K562 (cell line): Measurements from ENCODE around the gene SLFN5. TPM values are rescaled to one million over a fixed set of nuclear protein-coding genes. Genes with fewer than 3 reads are reported as not detected.

Experiments
- ATAC-seq: fragments of 200-7000 bp; cut with Tn5 transposase; 3 replicates; pipeline ENCODE4 v1.9.1; 2020; ENCODE audit warnings: moderate library complexity
- BruUV-seq: library from RNA; stranded (reverse); fragments of 400-500 nt; replicated peaks from 2 replicates; lab custom pipeline; 2021; lab: Mats Ljungman, UMichigan
- CTCF ChIA-PET: fragments of 300-600 bp; formaldehyde crosslinking; extraction: SDS; loops from one replicate; lab custom pipeline; 2021; ENCODE audit warnings: low intra/inter-chr PET ratio; lab: Yijun Ruan, JAX
- POLR2A ChIA-PET: fragments of 300-600, 350-650 bp; sonication (Branson Sonifier 250); formaldehyde crosslinking; extraction: SDS; loops from one replicate; lab custom pipeline; 2021; ENCODE audit warnings: antibody characterized with exemption, inconsistent platforms; lab: Yijun Ruan, JAX
- DNase-seq, 4 experiments: peaks; one replicate each; pipeline versions ENCODE4 v3.0.0 to v3.0.0-alpha.2; 2011 to 2018; ENCODE audit warnings: low spot score in 3 of 4, mixed read lengths in 3 of 4; ENCODE audit errors: extremely low read depth in 1 of 4
- FAIRE-seq: peaks from 2 replicates; lab custom pipeline; 2011; peaks lifted over from hg19 to GRCh38; lab: Jason Lieb, UNC
- H2AFZ ChIP-seq: 2 replicates; pipeline ENCODE4 v1.6.0; 2011; ENCODE audit warnings: low read depth, low read length, control low read depth, inconsistent platforms
- H3K27ac ChIP-seq: fragments of 200-600 bp; 3 replicates; pipeline ENCODE4 v1.8.0; 2011; ENCODE audit warnings: low read depth, mild to moderate bottlenecking, control low read depth, inconsistent platforms, low read length, moderate library complexity, mixed read lengths; ENCODE audit errors: extremely low read depth
- H3K27me3 ChIP-seq, 2 experiments: fragments of 300-600 bp in 1 of 2; 2 replicates in 1 of 2; 3 replicates in 1 of 2; pipeline versions ENCODE4 v1.6.0 to v1.8.0; 2011; ENCODE audit warnings: inconsistent platforms in 2 of 2, low read length in 2 of 2, mild to moderate bottlenecking in 1 of 2, mixed read lengths in 1 of 2, moderate library complexity in 1 of 2; ENCODE audit not compliant: control insufficient read depth in 2 of 2, insufficient read depth in 2 of 2
- H3K36me3 ChIP-seq: fragments of 300-600 bp; 3 replicates; pipeline ENCODE4 v1.8.0; 2011; ENCODE audit warnings: mild to moderate bottlenecking, low read length, inconsistent platforms; ENCODE audit not compliant: control insufficient read depth, insufficient read depth
- H3K4me1 ChIP-seq, 2 experiments: fragments of 200-600 bp in 1 of 2; replicated peaks in 1 of 2; 2 replicates in 1 of 2; 3 replicates in 1 of 2; pipeline versions ENCODE4 v1.5.1 to v1.8.0; 2011; ENCODE audit warnings: inconsistent platforms in 2 of 2, low read length in 2 of 2, mild to moderate bottlenecking in 1 of 2, mixed read lengths in 1 of 2, moderate library complexity in 1 of 2; ENCODE audit not compliant: control insufficient read depth in 2 of 2, insufficient read depth in 2 of 2
- H3K4me2 ChIP-seq: 2 replicates; pipeline ENCODE4 v1.6.1; 2011; ENCODE audit warnings: low read length, control low read depth, inconsistent platforms, mixed read lengths; ENCODE audit not compliant: insufficient read depth
- H3K4me3 ChIP-seq: fragments of 200-600 bp; sonication (generic), shearing (Covaris generic); 2 replicates; pipeline ENCODE4 v1.5.1; 2016; ENCODE audit warnings: control low read depth, inconsistent platforms
- H3K79me2 ChIP-seq: fragments of 200-600 bp; 3 replicates; pipeline ENCODE4 v1.8.0; 2011; ENCODE audit warnings: low read length, inconsistent platforms; ENCODE audit not compliant: control insufficient read depth, insufficient read depth
- H3K9ac ChIP-seq, 2 experiments: 2 replicates each; pipeline versions ENCODE4 v1.6.0 to v1.6.1; 2011; ENCODE audit warnings: low read depth in 2 of 2, low read length in 2 of 2, control low read depth in 1 of 2, inconsistent platforms in 1 of 2, mild to moderate bottlenecking in 1 of 2, mixed read lengths in 1 of 2; ENCODE audit not compliant: insufficient read depth in 1 of 2
- H3K9me1 ChIP-seq: one replicate; pipeline ENCODE4 v1.6.0; 2011; ENCODE audit warnings: inconsistent platforms, mild to moderate bottlenecking, low read length, moderate library complexity; ENCODE audit not compliant: control insufficient read depth, insufficient read depth
- H3K9me3 ChIP-seq: replicated peaks from 2 replicates; pipeline ENCODE4 v1.5.1; 2011; ENCODE audit warnings: low read depth, low read length, inconsistent platforms; ENCODE audit not compliant: control insufficient read depth, insufficient read depth
- H4K20me1 ChIP-seq: replicated peaks from 2 replicates; pipeline ENCODE4 v1.6.1; 2011; ENCODE audit warnings: low read length, inconsistent platforms, mixed read lengths; ENCODE audit not compliant: control insufficient read depth, insufficient read depth
- ARID4B ChIP-seq: sonication (generic); formaldehyde crosslinking; IDR thresholded peaks from 2 replicates; pipeline ENCODE4 v1.8.0; 2022; ENCODE audit warnings: mild to moderate bottlenecking, missing genetic modification reagents
- CBFB ChIP-seq: sonication (generic); formaldehyde crosslinking; IDR thresholded peaks from 2 replicates; pipeline ENCODE4 v1.4.0; 2020; ENCODE audit warnings: mild to moderate bottlenecking, missing genetic modification reagents
- COPS2 ChIP-seq: fragments of 450-650 bp; conservative IDR thresholded peaks from 2 replicates; pipeline ENCODE4 v1.6.1; 2016; ENCODE audit warnings: mild to moderate bottlenecking, moderate library complexity
- EP400 ChIP-seq: fragments of 450-650 bp; IDR thresholded peaks from 2 replicates; pipeline ENCODE4 v1.6.1; 2017; ENCODE audit warnings: antibody characterized with exemption, mild to moderate bottlenecking, moderate library complexity
- ESRRB ChIP-seq: fragments of 250-450 bp; sonication (Bioruptor Pico); IDR thresholded peaks from 2 replicates; pipeline ENCODE4 v1.5.0; 2020; ENCODE audit warnings: mild to moderate bottlenecking, moderate library complexity, borderline replicate concordance
- FOXP4 ChIP-seq: sonication (generic); formaldehyde crosslinking; IDR thresholded peaks from 2 replicates; pipeline ENCODE4 v1.8.0; 2022; ENCODE audit warnings: mild to moderate bottlenecking, missing genetic modification reagents, borderline replicate concordance
- GTF2F1 ChIP-seq: IDR thresholded peaks from 2 replicates; pipeline ENCODE4 v1.6.1; 2011; ENCODE audit warnings: low read depth, low read length, improper control_type of control experiment
- KDM2B ChIP-seq: fragments of 250-450 bp; sonication (Bioruptor Pico); IDR thresholded peaks from 2 replicates; pipeline ENCODE4 v1.8.0; 2021; ENCODE audit warnings: mild to moderate bottlenecking, moderate library complexity
- KDM4B ChIP-seq, 2 experiments: fragments of 450-650 bp in 1 of 2; sonication (generic) in 1 of 2; IDR thresholded peaks; 2 replicates each; pipeline ENCODE4 v1.6.1; 2016 to 2017; ENCODE audit warnings: borderline replicate concordance in 2 of 2, antibody characterized with exemption in 1 of 2, low read depth in 1 of 2, mild to moderate bottlenecking in 1 of 2
- MYC ChIP-seq, 2 experiments: fragments of 250-450 bp in 1 of 2; sonication (Bioruptor Pico) in 1 of 2; IDR thresholded peaks; 2 replicates each; pipeline versions ENCODE4 v1.5.1 to v1.6.1; 2012 to 2021; ENCODE audit warnings: low read depth in 2 of 2, borderline replicate concordance in 1 of 2, improper control_type of control experiment in 1 of 2, low read length in 1 of 2, mild to moderate bottlenecking in 1 of 2, moderate library complexity in 1 of 2
- PHB ChIP-seq: fragments of 250-450 bp; sonication (Bioruptor Pico); IDR thresholded peaks from 2 replicates; pipeline ENCODE4 v1.5.0; 2021
- POLR3A ChIP-seq: IDR thresholded peaks from 2 replicates; pipeline ENCODE4 v1.6.1; 2011; ENCODE audit warnings: borderline replicate concordance, mild to moderate bottlenecking, moderate library complexity; ENCODE audit not compliant: insufficient read length, insufficient read depth; ENCODE audit errors: extremely low read depth
- SNRNP70 ChIP-seq: fragments of 200-400 bp; formaldehyde crosslinking; optimal IDR thresholded peaks from 2 replicates; pipeline ENCODE3; 2017; ENCODE audit warnings: low read depth, low read length
- TARDBP ChIP-seq: fragments of 450-650 bp; IDR thresholded peaks from 2 replicates; pipeline ENCODE4 v1.6.1; 2016
- ZC3H11A ChIP-seq: IDR thresholded peaks from 2 replicates; pipeline ENCODE4 v1.6.1; 2012; ENCODE audit warnings: low read depth, low read length, improper control_type of control experiment
- ZNF23 ChIP-seq: fragments of 250-450 bp; sonication (Bioruptor Pico); IDR thresholded peaks from 2 replicates; pipeline ENCODE4 v1.4.0; 2020; ENCODE audit warnings: mild to moderate bottlenecking
- ZNF561 ChIP-seq: fragments of 450-650 bp; formaldehyde crosslinking; conservative IDR thresholded peaks from 2 replicates; pipeline ENCODE4 v1.4.0; 2020; ENCODE audit warnings: mild to moderate bottlenecking, moderate library complexity
- WGBS: fragments of 100-300 bp; shearing (Covaris generic); methylation state at CpG from one replicate; pipeline ENCODE4 v1.1.6; 2016; ENCODE audit warnings: low coverage, mixed read lengths; ENCODE audit not compliant: insufficient coverage; ENCODE audit errors: missing lambda C conversion rate; 5-methylcytosine and 5-hydroxymethylcytosine counted together
- in situ Hi-C: fragments of 300-500 bp; cut with MboI; formaldehyde crosslinking; loops from 4 replicates; pipeline ENCODE4 v1.15.0; 2018; ENCODE audit warnings: inconsistent platforms, mixed read lengths
- intact Hi-C: fragments of 100-400 bp; cut with micrococcal nuclease; formaldehyde crosslinking; loops from 2 replicates; pipeline ENCODE4 v1.14.2; 2022
- polyA plus RNA-seq, 8 experiments: library from polyadenylated mRNA; depleted of rRNA in 4 of 8; stranded (reverse) in 5 of 8; unstranded in 3 of 8; fragments of >200 nt; fragmentation: Nextera tagmentation in 2 of 8; fragmentation: Illumina TruSeq in 1 of 8; extraction: Ambion mirVana in 2 of 8; extraction: Trizol in 1 of 8; gene quantifications; 2 replicates each; pipeline versions ENCODE4 v1.2.1 to v1.2.3, GENCODE V29; 2011 to 2014; ENCODE audit warnings: inconsistent platforms in 1 of 8, missing spikeins in 1 of 8
- total RNA-seq, 7 experiments: library from RNA; depleted of rRNA in 6 of 7; stranded (reverse); fragments of >200 nt in 6 of 7; fragmentation: Illumina TruSeq in 2 of 7; extraction: Trizol in 2 of 7; gene quantifications; 2 replicates each; pipeline versions ENCODE4 v1.2.1 to v1.2.3, GENCODE V29; 2011 to 2021; ENCODE audit warnings: low replicate concordance in 1 of 7

The SLFN5 gene
- total and polyA plus RNA-seq, 9 of the 15 experiments (the other 6 are each of a cell fraction or from before 2014, with no cell fraction given): under 0.01 to 0.18 (median 0.04) TPM; not detected in 1

- Histone ChIP-seq H3K4me3 (no peak overlapping the region), H3K9me1 (no peaks in the 10 kb centered on the region), H3K4me1 (no peaks in the 10 kb centered on the region), H3K27me3 (peaks cover 5 to 10% of the 10 kb centered on the region in 2 experiments; a peak in 4 of 5 replicates), H3K9me3 (no peaks in the 10 kb centered on the region), H3K9ac (no peak overlapping the region), H3K79me2 (no peaks in the 10 kb centered on the region), H3K4me2 (no peak overlapping the region), H2AFZ (no peak overlapping the region), H4K20me1 (no peaks in the 10 kb centered on the region), H3K27ac (no peak overlapping the region), H3K36me3 (no peaks in the 10 kb centered on the region)
- intact Hi-C loops: no loop called here
- ATAC-seq: no peak
- in situ Hi-C loops: no loop called here
- FAIRE-seq: no peak
- TF ChIP-seq ZC3H11A: no peak
- TF ChIP-seq POLR3A: no peak
- no peak for TF ChIP-seq ARID4B (CRISPR knock-in tag)
- TF ChIP-seq GTF2F1: no peak
- no peak for TF ChIP-seq CBFB (CRISPR knock-in tag)
- no peak for TF ChIP-seq PHB (CRISPR knock-in tag)
- no peak for TF ChIP-seq KDM2B (CRISPR knock-in tag)
- TF ChIP-seq KDM4B (IDR thresholded peaks at IDR 0.05; ENCODE audit: borderline replicate concordance in 2 of 2, low read depth in 1 of 2): no peak
- no peak for TF ChIP-seq ZNF23 (CRISPR knock-in tag)
- no peak for TF ChIP-seq ESRRB (CRISPR knock-in tag)
- no peak for TF ChIP-seq ZNF561
- TF ChIP-seq EP400: no peak
- no peak for TF ChIP-seq SNRNP70
- TF ChIP-seq FOXP4 (CRISPR knock-in tag): no peak
- no peak for TF ChIP-seq COPS2
- TF ChIP-seq MYC (IDR thresholded peaks at IDR 0.05; ENCODE audit: low read depth, low read length): no peak
- TF ChIP-seq MYC (CRISPR knock-in tag; IDR thresholded peaks at IDR 0.05; ENCODE audit: borderline replicate concordance, low read depth): no peak
- no peak for TF ChIP-seq TARDBP
- POLR2A ChIA-PET: no interaction called here
- no TSS peak for BruUV-seq
- DNase-seq: no peak
- CTCF ChIA-PET: no interaction called here
- WGBS: 2% methylated on average over 5 of the region's 5 CpGs
Observed at GRCh38 chr17:35265071-35265470, 22.2 kb downstream of the SLFN5 start.
